Stomach smooth muscle (tissue), 2 donors: ENCODE results near the gene LRP8.

Experiments used
- H3K27ac ChIP-seq: one replicate; pipeline ENCODE4 v1.7.0; 2013; ENCODE audit warnings: mild to moderate bottlenecking, low read length, inconsistent platforms
- H3K27me3 ChIP-seq, 2 donors: one replicate each; pipeline ENCODE4 v1.7.0; 2013; ENCODE audit warnings: low read length in 2 of 2; ENCODE audit not compliant: insufficient read depth in 2 of 2, control insufficient read depth in 1 of 2
- H3K36me3 ChIP-seq, 2 donors: one replicate each; pipeline ENCODE4 v1.7.0; 2013; ENCODE audit warnings: low read length in 2 of 2; ENCODE audit not compliant: control insufficient read depth in 2 of 2, insufficient read depth in 2 of 2
- H3K4me1 ChIP-seq: one replicate; pipeline ENCODE4 v1.7.0; 2013; ENCODE audit warnings: low read length; ENCODE audit not compliant: control insufficient read depth, insufficient read depth
- H3K4me3 ChIP-seq, 2 donors: one replicate each; pipeline ENCODE4 v1.7.0; 2013; ENCODE audit warnings: low read length in 2 of 2
- H3K9ac ChIP-seq, 2 donors: one replicate each; pipeline ENCODE4 v1.7.0; 2013; ENCODE audit warnings: low read length in 2 of 2, mild to moderate bottlenecking in 1 of 2
- H3K9me3 ChIP-seq, 2 donors: one replicate each; pipeline ENCODE4 v1.7.0; 2013; ENCODE audit warnings: low read length in 2 of 2; ENCODE audit not compliant: control insufficient read depth in 2 of 2
- donor health status: healthy.
- donor health status: Pancreatic carcinoma.

Gene LRP8

DNA sequence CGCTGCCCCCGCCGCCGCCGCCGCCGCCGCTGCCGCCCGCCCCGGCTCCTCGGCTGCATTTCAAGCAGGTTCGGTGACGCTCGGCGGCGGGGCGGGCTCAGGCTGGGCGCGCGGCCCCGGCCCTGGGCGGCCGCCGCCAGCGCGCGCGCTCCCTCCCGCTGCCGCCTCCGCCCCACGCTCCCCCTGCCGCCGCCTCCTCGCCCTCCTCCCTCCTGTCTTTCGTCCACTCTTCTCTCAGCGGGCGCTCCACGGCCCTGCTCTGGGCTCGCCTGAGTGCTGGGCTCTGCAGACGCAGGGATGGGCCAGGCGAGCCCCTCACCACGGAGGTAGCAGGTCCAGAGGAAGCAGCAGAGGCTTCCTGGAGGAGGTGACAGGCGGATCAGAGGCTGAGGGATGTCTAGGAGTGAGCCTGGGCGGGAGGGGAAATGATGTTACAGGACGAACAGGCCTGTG, at the start of gene LRP8:
TSS of gene LRP8 (minus strand) at position 62 of the 453 bp plus-strand sequence. CDS start 158 bp downstream, outside the sequence.
- Histone ChIP-seq H3K4me3 (peak within 1 kb of the TSS; percentile 79), H3K9ac (peak within 1 kb of the TSS in 1 of 2 donors; percentile 56), H3K36me3 (no peaks in the 10 kb centered on the region), H3K4me1 (peaks cover 27% of the 10 kb centered on the region), H3K27me3 (no peaks in the 10 kb centered on the region), H3K27ac (no peak within 1 kb of the TSS), H3K9me3 (no peaks in the 10 kb centered on the region)

DNA sequence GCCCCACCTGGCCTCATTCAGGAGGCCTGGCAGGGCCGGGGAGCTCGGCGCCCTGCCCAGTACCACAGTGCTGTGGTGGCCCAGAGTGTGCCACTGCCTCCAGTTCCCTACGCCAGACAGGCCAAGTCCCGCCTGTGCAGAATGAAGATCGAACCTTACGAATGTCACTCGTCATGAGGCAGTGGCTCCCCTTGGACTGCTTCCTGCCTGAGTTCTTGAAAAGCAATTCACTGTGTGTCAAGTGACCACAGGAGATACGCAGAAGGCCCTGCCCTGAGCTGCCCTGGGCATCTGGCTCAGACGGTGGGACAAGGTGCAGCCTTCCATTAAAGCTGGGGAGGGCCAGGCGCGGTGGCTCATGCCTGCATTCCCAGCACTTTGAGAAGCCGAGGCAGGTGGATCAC, 49.6 kb upstream of the LRP8 start:
- peaks cover 0 to 8% of the 10 kb centered on the region in 2 donors for H3K27me3 ChIP-seq

DNA sequence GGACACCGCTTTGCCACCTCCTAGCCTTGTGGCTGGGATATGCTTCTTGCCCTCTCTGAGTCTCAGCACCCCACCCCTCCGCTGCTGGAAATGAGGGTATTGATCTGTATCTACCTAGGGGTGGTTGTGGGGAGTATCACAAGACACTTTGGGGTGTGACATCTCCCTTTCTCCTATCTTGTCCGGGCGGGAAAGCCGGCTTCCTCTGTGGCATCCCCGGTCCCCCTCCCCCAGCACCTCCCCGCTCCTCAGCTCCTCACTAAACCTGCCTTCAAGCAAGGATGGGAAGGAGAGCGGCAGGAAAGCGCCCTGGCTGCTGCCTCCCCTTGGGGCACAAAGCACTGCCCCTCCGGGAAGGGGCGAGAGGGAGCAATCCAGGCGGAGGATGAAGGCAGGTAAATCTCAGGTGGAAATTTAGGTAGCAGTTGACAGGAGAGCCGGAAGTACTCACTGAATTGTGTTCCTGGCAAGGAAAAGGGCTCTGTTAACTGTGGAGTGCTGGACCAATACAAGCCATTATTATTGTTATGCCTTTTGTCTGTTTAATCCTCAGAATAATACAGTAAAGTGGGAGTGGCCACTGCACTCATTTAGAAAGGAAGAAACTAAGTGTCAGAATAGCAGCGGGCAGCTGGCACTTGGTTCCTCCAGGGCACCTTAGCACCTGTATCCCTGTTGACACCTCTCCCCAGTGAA, 49.0 kb upstream of the LRP8 start:
- Histone ChIP-seq H3K27me3 (peaks cover 0 to 8% of the 10 kb centered on the region in 2 donors), H3K9me3 (no peaks in the 10 kb centered on the region), H3K36me3 (no peaks in the 10 kb centered on the region), H3K4me1 (no peaks in the 10 kb centered on the region), H3K27ac (no peak overlapping the region), H3K9ac (no peak overlapping the region), H3K4me3 (no peak overlapping the region)

More for the DNA sequence above, 49.6 kb upstream of the LRP8 start:
- no peaks in the 10 kb centered on the region for H3K9me3 ChIP-seq
- no peak overlapping the region for H3K9ac ChIP-seq
- H3K4me3 ChIP-seq = no peak overlapping the region
- H3K4me1 ChIP-seq = no peaks in the 10 kb centered on the region
- H3K27ac ChIP-seq = no peak overlapping the region
- H3K36me3 ChIP-seq = no peaks in the 10 kb centered on the region

DNA sequence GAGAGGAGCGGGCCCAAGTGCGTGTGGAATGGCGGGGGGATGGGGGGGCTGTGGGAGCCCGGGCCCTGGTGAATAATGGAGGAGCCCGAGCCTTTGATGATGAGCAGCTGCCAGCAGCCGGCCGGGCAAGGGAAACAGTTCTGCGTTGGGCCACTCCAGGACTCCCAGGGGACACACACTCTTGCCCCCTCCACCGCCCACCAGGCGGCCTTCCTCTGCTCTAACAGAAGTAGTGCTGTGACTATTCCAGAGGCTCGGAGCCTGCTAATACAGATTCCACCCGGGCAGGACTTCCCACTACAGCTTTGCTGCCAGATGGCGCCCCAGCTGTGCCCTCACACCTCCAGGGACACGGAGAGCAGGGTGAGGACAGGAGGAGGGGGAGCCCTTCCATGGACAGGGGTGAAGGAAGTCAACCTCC, 48.2 kb upstream of the LRP8 start:
- Histone ChIP-seq H3K9ac (no peak overlapping the region), H3K27ac (no peak overlapping the region), H3K36me3 (no peaks in the 10 kb centered on the region), H3K27me3 (peaks cover 0 to 8% of the 10 kb centered on the region in 2 donors), H3K4me1 (no peaks in the 10 kb centered on the region), H3K9me3 (no peaks in the 10 kb centered on the region), H3K4me3 (no peak overlapping the region)

DNA sequence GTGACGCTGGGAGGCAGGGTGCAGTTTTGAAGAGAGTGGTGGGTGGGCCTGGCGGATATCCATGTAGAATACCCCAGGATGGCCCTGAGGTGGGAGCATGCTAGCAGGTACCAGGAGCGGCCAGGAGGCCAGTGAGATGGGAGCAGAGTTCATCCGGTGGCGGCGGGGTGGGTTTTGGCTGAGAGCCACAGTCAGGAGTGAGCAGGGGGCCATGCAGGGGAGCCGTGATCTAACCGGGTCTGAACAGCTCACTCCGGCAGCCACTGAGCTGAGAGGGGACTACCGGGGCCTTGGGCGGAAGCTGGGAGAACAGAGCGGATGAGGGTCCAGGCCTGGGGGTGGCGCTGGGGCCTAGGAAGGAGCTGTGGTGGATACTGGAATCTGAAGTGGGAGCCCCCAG, 47.6 kb upstream of the LRP8 start:
- peaks cover 0 to 8% of the 10 kb centered on the region in 2 donors for H3K27me3 ChIP-seq
- no peaks in the 10 kb centered on the region for H3K36me3 ChIP-seq
- H3K4me1 ChIP-seq = no peaks in the 10 kb centered on the region
- H3K9ac ChIP-seq = no peak overlapping the region
- no peaks in the 10 kb centered on the region for H3K9me3 ChIP-seq
- no peak overlapping the region for H3K27ac ChIP-seq
- H3K4me3 ChIP-seq = no peak overlapping the region

DNA sequence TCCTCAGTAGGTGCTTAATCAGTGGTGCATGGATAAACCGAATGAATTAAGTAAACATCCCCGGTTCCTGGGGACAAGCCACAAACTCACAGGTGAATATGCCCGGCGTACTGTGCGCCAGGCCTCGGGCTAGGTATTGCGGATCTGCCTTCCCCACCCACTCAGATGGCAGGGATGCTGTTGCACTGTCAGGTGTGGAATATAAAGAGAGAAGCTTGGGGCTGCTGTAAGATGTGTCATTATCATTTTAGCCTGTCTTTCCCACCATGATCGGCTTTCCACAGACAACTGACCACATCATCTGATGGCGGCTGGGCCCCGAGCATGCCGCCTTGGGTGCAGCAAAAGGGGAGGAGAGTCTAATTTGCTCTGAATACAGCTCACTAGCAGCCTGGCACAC, 45.4 kb upstream of the LRP8 start:
- peaks cover 1% of the 10 kb centered on the region for H3K4me1 ChIP-seq

DNA sequence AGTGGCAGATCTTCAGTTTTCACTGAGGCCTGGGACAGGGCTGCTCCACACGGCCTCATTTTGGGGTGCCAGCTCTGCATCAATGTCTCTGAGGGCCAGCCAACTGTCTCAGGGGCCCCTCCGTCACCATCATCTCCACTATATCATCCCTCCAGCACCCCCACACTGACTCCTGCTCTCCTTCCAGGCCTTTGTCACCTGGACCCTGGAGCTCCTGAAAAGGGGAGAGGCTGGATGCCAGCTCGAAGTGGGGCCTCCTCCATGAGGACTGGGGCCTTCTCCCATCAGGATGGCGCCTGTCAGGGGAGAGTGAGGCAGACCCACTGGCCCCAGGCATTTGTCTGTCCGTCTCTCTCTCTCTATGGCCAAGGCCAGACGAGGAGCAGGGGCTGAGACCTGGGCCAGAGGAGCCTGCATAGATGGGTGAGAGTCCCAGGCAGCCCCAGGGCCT, 44.7 kb upstream of the LRP8 start:
- H3K9me3 ChIP-seq = no peaks in the 10 kb centered on the region
- no peaks in the 10 kb centered on the region for H3K36me3 ChIP-seq
- peaks cover 3 to 7% of the 10 kb centered on the region in 2 donors for H3K27me3 ChIP-seq
- no peak overlapping the region for H3K4me3 ChIP-seq
- no peak overlapping the region for H3K27ac ChIP-seq
- H3K4me1 ChIP-seq = peaks cover 2% of the 10 kb centered on the region
- H3K9ac ChIP-seq = no peak overlapping the region

More for the DNA sequence above, 45.4 kb upstream of the LRP8 start:
- Histone ChIP-seq H3K9me3 (no peaks in the 10 kb centered on the region), H3K36me3 (no peaks in the 10 kb centered on the region), H3K4me3 (no peak overlapping the region), H3K9ac (no peak overlapping the region), H3K27ac (no peak overlapping the region), H3K27me3 (peaks cover 3 to 6% of the 10 kb centered on the region in 2 donors)

DNA sequence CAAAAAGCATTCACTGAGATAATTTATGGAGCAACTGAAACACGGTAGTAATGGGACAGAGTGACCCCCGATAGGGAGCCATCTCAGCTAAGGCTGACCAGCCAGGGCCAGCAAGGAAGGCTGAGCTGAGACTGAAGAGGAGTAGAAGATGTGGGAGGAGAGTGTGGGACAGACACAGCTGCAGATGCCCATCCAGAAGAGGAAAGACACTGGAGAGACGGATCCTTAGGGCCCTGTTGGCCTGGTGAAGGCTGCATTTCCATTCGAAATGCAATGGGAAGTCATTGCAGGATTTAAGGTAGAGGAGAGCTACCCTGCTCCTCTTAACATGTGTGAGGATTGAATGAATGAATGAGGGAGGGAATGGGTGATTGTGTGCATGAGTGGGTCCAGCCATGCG, 44.0 kb upstream of the LRP8 start:
- Histone ChIP-seq H3K36me3 (no peaks in the 10 kb centered on the region), H3K9me3 (no peaks in the 10 kb centered on the region), H3K27me3 (peaks cover 3 to 7% of the 10 kb centered on the region in 2 donors)

DNA sequence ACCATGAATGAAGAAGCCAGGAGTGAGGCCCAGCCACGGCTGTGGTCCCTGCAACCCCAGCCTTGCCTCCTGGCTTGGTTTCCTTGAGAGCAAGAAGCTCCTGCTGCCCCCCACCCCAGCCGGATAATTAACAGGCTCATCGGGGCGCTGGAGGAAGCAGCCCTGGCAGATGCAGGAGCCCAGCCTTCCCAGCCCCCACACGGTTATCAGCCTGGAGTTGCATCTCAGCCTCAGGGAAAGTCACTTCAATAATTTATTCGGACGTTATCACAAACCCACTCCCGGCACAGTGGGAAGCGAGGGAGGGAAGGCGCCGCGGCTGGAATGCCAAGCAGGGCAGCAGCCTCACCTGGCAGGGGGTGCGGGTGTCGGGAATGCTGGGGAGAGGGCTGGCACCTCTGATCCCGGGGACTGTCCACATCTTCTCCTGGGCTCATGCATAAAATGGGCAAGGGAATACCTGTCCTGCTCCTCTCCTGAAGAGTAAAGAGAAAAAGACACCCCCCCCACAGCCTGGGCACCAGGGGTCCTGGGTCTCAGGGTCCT, 43.3 kb upstream of the LRP8 start:
- Histone ChIP-seq H3K9me3 (no peaks in the 10 kb centered on the region), H3K4me3 (no peak overlapping the region), H3K36me3 (no peaks in the 10 kb centered on the region), H3K27ac (no peak overlapping the region), H3K27me3 (peaks cover 3 to 7% of the 10 kb centered on the region in 2 donors), H3K4me1 (peaks cover 2% of the 10 kb centered on the region), H3K9ac (no peak overlapping the region)

More for the DNA sequence above, 44.0 kb upstream of the LRP8 start:
- Histone ChIP-seq H3K27ac (no peak overlapping the region), H3K4me1 (peaks cover 2% of the 10 kb centered on the region), H3K9ac (no peak overlapping the region), H3K4me3 (no peak overlapping the region)

DNA sequence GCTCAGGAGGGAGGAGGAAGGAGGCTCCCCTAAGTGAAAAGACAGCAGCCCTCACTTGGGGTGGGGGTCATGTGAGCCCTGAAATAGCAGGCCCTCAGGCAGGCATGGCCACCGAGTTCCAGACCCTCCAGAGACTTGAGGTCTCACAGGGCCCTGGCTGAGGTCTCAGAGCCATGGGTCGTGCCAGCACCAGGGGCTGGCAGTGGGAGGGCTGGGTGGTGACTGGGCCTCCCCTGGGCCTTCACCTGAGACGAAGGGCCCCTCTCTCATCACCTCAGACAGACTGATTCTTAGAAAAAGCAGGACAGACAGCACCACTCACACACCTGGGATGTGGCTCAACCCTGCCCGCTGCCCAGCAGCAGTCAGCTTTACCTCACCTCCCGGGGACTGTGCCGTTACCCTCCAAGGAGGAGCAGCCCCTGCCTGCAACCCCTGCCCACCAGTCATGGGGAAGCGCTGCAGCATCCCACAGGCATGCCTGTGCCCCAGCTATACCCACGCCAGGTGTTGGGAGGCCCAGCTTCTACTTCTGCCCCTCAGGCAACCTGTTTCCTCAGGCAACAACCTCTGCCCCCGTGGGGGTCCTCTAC, 42.6 kb upstream of the LRP8 start:
- H3K36me3 ChIP-seq = no peaks in the 10 kb centered on the region
- H3K4me3 ChIP-seq = no peak overlapping the region
- H3K27me3 ChIP-seq = peaks cover 3 to 7% of the 10 kb centered on the region in 2 donors
- no peaks in the 10 kb centered on the region for H3K9me3 ChIP-seq
- peaks cover 2% of the 10 kb centered on the region for H3K4me1 ChIP-seq
- H3K27ac ChIP-seq = no peak overlapping the region
- H3K9ac ChIP-seq = no peak overlapping the region
